ENCODE results near the gene VIPR2. TPM values are rescaled to one million over a fixed set of nuclear protein-coding genes. Genes with fewer than 3 reads are reported as not detected.

VIPR2 gene
- total RNA-seq, 4 donors from 2014 or later = 1.8 to 3.7 (median 2.7) TPM

GRCh38 chr7:159139202-159139601 is 5.5 kb downstream of the VIPR2 start:
- Histone ChIP-seq H3K36me3 (no peaks in the 10 kb centered on the region), H3K27ac (no peak overlapping the region), H3K4me1 (peaks cover 0 to 9% (median 1%) of the 10 kb centered on the region in 4 donors), H3K27me3 (peaks cover 35% of the 10 kb centered on the region), H3K4me3 (no peak overlapping the region), H3K9me3 (no peaks in the 10 kb centered on the region)
- TF ChIP-seq CTCF (IDR thresholded peaks at IDR 0.05) (no peak), EP300 (IDR thresholded peaks at IDR 0.05; ENCODE audit: low read depth) (no peak), POLR2AphosphoS5 (IDR thresholded peaks at IDR 0.05) (no peak), POLR2A (IDR thresholded peaks at IDR 0.05) (no peak)
- 70 to 86% methylated on average over 4 to 10 of the region's 10 CpGs for WGBS, 2 donors (ENCODE audit: low coverage in 1 of 2)
- DNase-seq = no peak
- intact Hi-C loops (cut with DNase I; ENCODE audit: low total_unique reads) (no loop called here), in situ Hi-C loops (cut with MboI; ENCODE audit: low pct_ligation_motif_present in 1 of 4, low pct_unique_long_range_greater_than_20kb in 1 of 4, low sequenced_read_pairs in 3 of 4) (no loop called here)

- Histone ChIP-seq H3K27ac (no peak overlapping the region), H3K9me3 (no peaks in the 10 kb centered on the region), H3K4me1 (peaks cover 0 to 2% (median under 1%) of the 10 kb centered on the region in 4 donors), H3K27me3 (peaks cover 28% of the 10 kb centered on the region), H3K4me3 (no peak overlapping the region), H3K36me3 (no peaks in the 10 kb centered on the region)
- intact Hi-C loops (cut with DNase I; ENCODE audit: low total_unique reads) = no loop called here
- no peak for DNase-seq
- in situ Hi-C loops (cut with MboI; ENCODE audit: low pct_ligation_motif_present in 1 of 4, low pct_unique_long_range_greater_than_20kb in 1 of 4, low sequenced_read_pairs in 3 of 4) = no loop called here
- WGBS, 2 donors (ENCODE audit: low coverage in 1 of 2) = 87% methylated on average over 6 of the region's 6 CpGs
- TF ChIP-seq POLR2A (IDR thresholded peaks at IDR 0.05) (no peak), EP300 (IDR thresholded peaks at IDR 0.05; ENCODE audit: low read depth) (no peak), POLR2AphosphoS5 (IDR thresholded peaks at IDR 0.05) (no peak), CTCF (IDR thresholded peaks at IDR 0.05) (no peak)
Measured at GRCh38 chr7:159138508-159138907, 6.2 kb downstream of the VIPR2 start.

GRCh38 chr7:159137906-159138305 is 6.8 kb downstream of the VIPR2 start:
- Histone ChIP-seq H3K27ac (no peak overlapping the region), H3K9me3 (no peaks in the 10 kb centered on the region), H3K4me3 (no peak overlapping the region), H3K4me1 (peaks cover 0 to 2% (median 0%) of the 10 kb centered on the region in 4 donors), H3K36me3 (no peaks in the 10 kb centered on the region), H3K27me3 (peaks cover 22% of the 10 kb centered on the region)
- intact Hi-C loops (cut with DNase I; ENCODE audit: low total_unique reads) (no loop called here), in situ Hi-C loops (cut with MboI; ENCODE audit: low pct_ligation_motif_present in 1 of 4, low pct_unique_long_range_greater_than_20kb in 1 of 4, low sequenced_read_pairs in 3 of 4) (no loop called here)
- 75 to 86% methylated on average over 3 to 11 of the region's 11 CpGs for WGBS, 2 donors (ENCODE audit: low coverage in 1 of 2)
- TF ChIP-seq POLR2A (IDR thresholded peaks at IDR 0.05) (no peak), POLR2AphosphoS5 (IDR thresholded peaks at IDR 0.05) (no peak), EP300 (IDR thresholded peaks at IDR 0.05; ENCODE audit: low read depth) (no peak), CTCF (IDR thresholded peaks at IDR 0.05) (no peak)
- no peak for DNase-seq

GRCh38 chr7:159136846-159137245 is 7.8 kb downstream of the VIPR2 start:
- peaks cover 12% of the 10 kb centered on the region for H3K27me3 ChIP-seq
- H3K4me1 ChIP-seq = peaks cover 0 to 2% (median 0%) of the 10 kb centered on the region in 4 donors
- H3K27ac ChIP-seq = no peak overlapping the region
- intact Hi-C loops (cut with DNase I; ENCODE audit: low total_unique reads) (no loop called here), in situ Hi-C loops (cut with MboI; ENCODE audit: low pct_ligation_motif_present in 1 of 4, low pct_unique_long_range_greater_than_20kb in 1 of 4, low sequenced_read_pairs in 3 of 4) (no loop called here)
- 38 to 63% methylated on average over 2 to 5 of the region's 6 CpGs for WGBS, 2 donors (ENCODE audit: low coverage in 1 of 2)
- H3K36me3 ChIP-seq = no peaks in the 10 kb centered on the region
- TF ChIP-seq EP300 (IDR thresholded peaks at IDR 0.05; ENCODE audit: low read depth) (no peak), CTCF (IDR thresholded peaks at IDR 0.05) (no peak), POLR2A (IDR thresholded peaks at IDR 0.05) (no peak), POLR2AphosphoS5 (IDR thresholded peaks at IDR 0.05) (no peak)
- H3K9me3 ChIP-seq = no peaks in the 10 kb centered on the region
- no peak overlapping the region for H3K4me3 ChIP-seq
- DNase-seq = no peak
